K562 (cell line): Measurements from ENCODE around the gene MARCHF3. TPM values are rescaled to one million over a fixed set of nuclear protein-coding genes. Genes with fewer than 3 reads are reported as not detected.

ENCODE experiments used
- ATAC-seq: fragments of 200-7000 bp; cut with Tn5 transposase; 3 replicates; pipeline ENCODE4 v1.9.1; 2020; ENCODE audit warnings: moderate library complexity
- BruUV-seq: library from RNA; stranded (reverse); fragments of 400-500 nt; replicated peaks from 2 replicates; lab custom pipeline; 2021; lab: Mats Ljungman, UMichigan
- CTCF ChIA-PET: fragments of 300-600 bp; formaldehyde crosslinking; extraction: SDS; loops from one replicate; lab custom pipeline; 2021; ENCODE audit warnings: low intra/inter-chr PET ratio; lab: Yijun Ruan, JAX
- POLR2A ChIA-PET: fragments of 300-600, 350-650 bp; sonication (Branson Sonifier 250); formaldehyde crosslinking; extraction: SDS; loops from one replicate; lab custom pipeline; 2021; ENCODE audit warnings: antibody characterized with exemption, inconsistent platforms; lab: Yijun Ruan, JAX
- DNase-seq, 4 experiments: peaks; one replicate each; pipeline versions ENCODE4 v3.0.0 to v3.0.0-alpha.2; 2011 to 2018; ENCODE audit warnings: low spot score in 3 of 4, mixed read lengths in 3 of 4; ENCODE audit errors: extremely low read depth in 1 of 4
- FAIRE-seq: peaks from 2 replicates; lab custom pipeline; 2011; peaks lifted over from hg19 to GRCh38; lab: Jason Lieb, UNC
- H2AFZ ChIP-seq: 2 replicates; pipeline ENCODE4 v1.6.0; 2011; ENCODE audit warnings: low read depth, low read length, control low read depth, inconsistent platforms
- H3K27ac ChIP-seq: fragments of 200-600 bp; 3 replicates; pipeline ENCODE4 v1.8.0; 2011; ENCODE audit warnings: low read depth, mild to moderate bottlenecking, control low read depth, inconsistent platforms, low read length, moderate library complexity, mixed read lengths; ENCODE audit errors: extremely low read depth
- H3K27me3 ChIP-seq, 2 experiments: fragments of 300-600 bp in 1 of 2; 2 replicates in 1 of 2; 3 replicates in 1 of 2; pipeline versions ENCODE4 v1.6.0 to v1.8.0; 2011; ENCODE audit warnings: inconsistent platforms in 2 of 2, low read length in 2 of 2, mild to moderate bottlenecking in 1 of 2, mixed read lengths in 1 of 2, moderate library complexity in 1 of 2; ENCODE audit not compliant: control insufficient read depth in 2 of 2, insufficient read depth in 2 of 2
- H3K36me3 ChIP-seq: fragments of 300-600 bp; 3 replicates; pipeline ENCODE4 v1.8.0; 2011; ENCODE audit warnings: mild to moderate bottlenecking, low read length, inconsistent platforms; ENCODE audit not compliant: control insufficient read depth, insufficient read depth
- H3K4me1 ChIP-seq, 2 experiments: fragments of 200-600 bp in 1 of 2; replicated peaks in 1 of 2; 2 replicates in 1 of 2; 3 replicates in 1 of 2; pipeline versions ENCODE4 v1.5.1 to v1.8.0; 2011; ENCODE audit warnings: inconsistent platforms in 2 of 2, low read length in 2 of 2, mild to moderate bottlenecking in 1 of 2, mixed read lengths in 1 of 2, moderate library complexity in 1 of 2; ENCODE audit not compliant: control insufficient read depth in 2 of 2, insufficient read depth in 2 of 2
- H3K4me2 ChIP-seq: 2 replicates; pipeline ENCODE4 v1.6.1; 2011; ENCODE audit warnings: low read length, control low read depth, inconsistent platforms, mixed read lengths; ENCODE audit not compliant: insufficient read depth
- H3K4me3 ChIP-seq: fragments of 200-600 bp; sonication (generic), shearing (Covaris generic); 2 replicates; pipeline ENCODE4 v1.5.1; 2016; ENCODE audit warnings: control low read depth, inconsistent platforms
- H3K79me2 ChIP-seq: fragments of 200-600 bp; 3 replicates; pipeline ENCODE4 v1.8.0; 2011; ENCODE audit warnings: low read length, inconsistent platforms; ENCODE audit not compliant: control insufficient read depth, insufficient read depth
- H3K9ac ChIP-seq, 2 experiments: 2 replicates each; pipeline versions ENCODE4 v1.6.0 to v1.6.1; 2011; ENCODE audit warnings: low read depth in 2 of 2, low read length in 2 of 2, control low read depth in 1 of 2, inconsistent platforms in 1 of 2, mild to moderate bottlenecking in 1 of 2, mixed read lengths in 1 of 2; ENCODE audit not compliant: insufficient read depth in 1 of 2
- H3K9me1 ChIP-seq: one replicate; pipeline ENCODE4 v1.6.0; 2011; ENCODE audit warnings: inconsistent platforms, mild to moderate bottlenecking, low read length, moderate library complexity; ENCODE audit not compliant: control insufficient read depth, insufficient read depth
- H3K9me3 ChIP-seq: replicated peaks from 2 replicates; pipeline ENCODE4 v1.5.1; 2011; ENCODE audit warnings: low read depth, low read length, inconsistent platforms; ENCODE audit not compliant: control insufficient read depth, insufficient read depth
- H4K20me1 ChIP-seq: replicated peaks from 2 replicates; pipeline ENCODE4 v1.6.1; 2011; ENCODE audit warnings: low read length, inconsistent platforms, mixed read lengths; ENCODE audit not compliant: control insufficient read depth, insufficient read depth
- CREBBP ChIP-seq: IDR thresholded peaks from one replicate; pipeline ENCODE4 v1.6.1; 2012; ENCODE audit warnings: low read depth, mild to moderate bottlenecking, control low read depth, inconsistent platforms, low read length
- DPF2 ChIP-seq: fragments of 450-650 bp; IDR thresholded peaks from 2 replicates; pipeline ENCODE4 v1.6.1; 2016
- ELF4 ChIP-seq: fragments of 450-650 bp; formaldehyde crosslinking; IDR thresholded peaks from 2 replicates; pipeline ENCODE4 v1.4.0; 2022; ENCODE audit warnings: missing genetic modification characterization
- ETV6 ChIP-seq, 3 experiments: fragments of 150-350 bp in 1 of 3; sonication (generic) in 1 of 3; formaldehyde crosslinking in 1 of 3; IDR thresholded peaks; 2 replicates each; pipeline versions ENCODE4 v1.6.1 to v1.8.0; 2014 to 2022; ENCODE audit warnings: borderline replicate concordance in 2 of 3, low read depth in 2 of 3, antibody characterized with exemption in 1 of 3, low read length in 1 of 3, mild to moderate bottlenecking in 1 of 3, missing genetic modification reagents in 1 of 3
- FOXP1 ChIP-seq: sonication (generic); formaldehyde crosslinking; IDR thresholded peaks from 2 replicates; pipeline ENCODE4 v1.8.0; 2022; ENCODE audit warnings: mild to moderate bottlenecking, missing genetic modification reagents
- HMG20A ChIP-seq: fragments of 450-650 bp; formaldehyde crosslinking; conservative IDR thresholded peaks from 2 replicates; pipeline ENCODE4 v1.4.0; 2020; ENCODE audit warnings: mild to moderate bottlenecking, mixed read lengths
- NRF1 ChIP-seq, 2 experiments: fragments of 450-650 bp; IDR thresholded peaks in 1 of 2; conservative IDR thresholded peaks in 1 of 2; 2 replicates each; pipeline ENCODE4 v1.6.1; 2014; ENCODE audit warnings: mild to moderate bottlenecking in 2 of 2
- ZFP30 ChIP-seq: fragments of 250-450 bp; sonication (Bioruptor Pico); IDR thresholded peaks from 2 replicates; pipeline ENCODE4 v1.8.0; 2022; ENCODE audit warnings: moderate library complexity, mild to moderate bottlenecking, inconsistent platforms, borderline replicate concordance
- ZFPM2 ChIP-seq: fragments of 250-450 bp; sonication (Bioruptor Pico); IDR thresholded peaks from 2 replicates; pipeline ENCODE4 v1.5.1; 2022; ENCODE audit warnings: mild to moderate bottlenecking
- WGBS: fragments of 100-300 bp; shearing (Covaris generic); methylation state at CpG from one replicate; pipeline ENCODE4 v1.1.6; 2016; ENCODE audit warnings: low coverage, mixed read lengths; ENCODE audit not compliant: insufficient coverage; ENCODE audit errors: missing lambda C conversion rate; 5-methylcytosine and 5-hydroxymethylcytosine counted together
- in situ Hi-C: fragments of 300-500 bp; cut with MboI; formaldehyde crosslinking; loops from 4 replicates; pipeline ENCODE4 v1.15.0; 2018; ENCODE audit warnings: inconsistent platforms, mixed read lengths
- intact Hi-C: fragments of 100-400 bp; cut with micrococcal nuclease; formaldehyde crosslinking; loops from 2 replicates; pipeline ENCODE4 v1.14.2; 2022
- polyA plus RNA-seq, 8 experiments: library from polyadenylated mRNA; depleted of rRNA in 4 of 8; stranded (reverse) in 5 of 8; unstranded in 3 of 8; fragments of >200 nt; fragmentation: Nextera tagmentation in 2 of 8; fragmentation: Illumina TruSeq in 1 of 8; extraction: Ambion mirVana in 2 of 8; extraction: Trizol in 1 of 8; gene quantifications; 2 replicates each; pipeline versions ENCODE4 v1.2.1 to v1.2.3, GENCODE V29; 2011 to 2014; ENCODE audit warnings: inconsistent platforms in 1 of 8, missing spikeins in 1 of 8
- total RNA-seq, 7 experiments: library from RNA; depleted of rRNA in 6 of 7; stranded (reverse); fragments of >200 nt in 6 of 7; fragmentation: Illumina TruSeq in 2 of 7; extraction: Trizol in 2 of 7; gene quantifications; 2 replicates each; pipeline versions ENCODE4 v1.2.1 to v1.2.3, GENCODE V29; 2011 to 2021; ENCODE audit warnings: low replicate concordance in 1 of 7
- TF ChIP-seq, protein P1 (sequence below), 2 experiments: fragments of 200-800 bp in 1 of 2; sonication (Bioruptor generic) in 1 of 2; sonication (generic) in 1 of 2; formaldehyde crosslinking in 1 of 2; IDR thresholded peaks in 1 of 2; conservative IDR thresholded peaks in 1 of 2; 2 replicates each; pipeline versions ENCODE4 v1.5.0 to v1.6.1; 2016 to 2020; ENCODE audit warnings: missing compliant biosample characterization in 1 of 2, missing genetic modification characterization in 1 of 2, missing genetic modification reagents in 1 of 2

MARCHF3 gene
- total and polyA plus RNA-seq, 9 of the 15 experiments (the other 6 are each of a cell fraction or from before 2014, with no cell fraction given): 5.6 to 37.4 (median 16.5) TPM

GRCh38 chr5:126988021-126988569 lies 42.3 kb downstream of the MARCHF3 start:
- H4K20me1 ChIP-seq: 0 out of 2 replicates have a peak, but pooled peaks cover 6% of the 10 kb centered on the region
- H3K4me1 ChIP-seq: peaks cover 12 to 28% of the 10 kb centered on the region in 2 experiments
- BruUV-seq: no TSS peak
- ATAC-seq: no peak
- H3K79me2 ChIP-seq: peaks cover 75% of the 10 kb centered on the region
- CTCF ChIA-PET: no interaction called here
- H2AFZ ChIP-seq: no peak overlapping the region
- H3K9me1 ChIP-seq: no peaks in the 10 kb centered on the region
- H3K9ac ChIP-seq: no peak overlapping the region
- no peaks in the 10 kb centered on the region for H3K9me3 ChIP-seq
- TF ChIP-seq NRF1 (conservative IDR thresholded peaks at IDR 0.05 in 1 of 2, IDR thresholded peaks at IDR 0.05 in 1 of 2) (no peak), FOXP1 (CRISPR knock-in tag) (no peak), ELF4 (CRISPR knock-in tag) (no peak), CREBBP (no peak), HMG20A (CRISPR knock-in tag) (no peak), ETV6 (IDR thresholded peaks at IDR 0.05; ENCODE audit: borderline replicate concordance in 1 of 2, low read depth in 2 of 2, low read length in 1 of 2) (no peak), ETV6 (CRISPR knock-in tag; IDR thresholded peaks at IDR 0.05; ENCODE audit: borderline replicate concordance) (no peak), DPF2 (no peak), ZFPM2 (CRISPR knock-in tag) (no peak), ZFP30 (CRISPR knock-in tag) (no peak)
- TF ChIP-seq, protein P1, sequence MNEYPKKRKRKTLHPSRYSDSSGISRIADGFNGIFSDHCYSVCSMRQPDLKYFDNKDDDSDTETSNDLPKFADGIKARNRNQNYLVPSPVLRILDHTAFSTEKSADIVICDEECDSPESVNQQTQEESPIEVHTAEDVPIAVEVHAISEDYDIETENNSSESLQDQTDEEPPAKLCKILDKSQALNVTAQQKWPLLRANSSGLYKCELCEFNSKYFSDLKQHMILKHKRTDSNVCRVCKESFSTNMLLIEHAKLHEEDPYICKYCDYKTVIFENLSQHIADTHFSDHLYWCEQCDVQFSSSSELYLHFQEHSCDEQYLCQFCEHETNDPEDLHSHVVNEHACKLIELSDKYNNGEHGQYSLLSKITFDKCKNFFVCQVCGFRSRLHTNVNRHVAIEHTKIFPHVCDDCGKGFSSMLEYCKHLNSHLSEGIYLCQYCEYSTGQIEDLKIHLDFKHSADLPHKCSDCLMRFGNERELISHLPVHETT (CRISPR knock-in tag; conservative IDR thresholded peaks at IDR 0.05 in 1 of 2, IDR thresholded peaks at IDR 0.05 in 1 of 2): no peak
- H3K4me2 ChIP-seq: no peak overlapping the region
- H3K4me3 ChIP-seq: no peak overlapping the region
- in situ Hi-C loops: no loop called here
- FAIRE-seq: no peak
- intact Hi-C loops: no loop called here
- no peaks in the 10 kb centered on the region for H3K27me3 ChIP-seq
- DNase-seq: no peak
- no peaks in the 10 kb centered on the region for H3K36me3 ChIP-seq
- H3K27ac ChIP-seq: no peak overlapping the region
- 76% methylated on average over 3 of the region's 3 CpGs for WGBS
- POLR2A ChIA-PET: no interaction called here
